K562 (cell line): ENCODE results near the gene ACOT7. TPM values are rescaled to one million over a fixed set of nuclear protein-coding genes. Genes with fewer than 3 reads are reported as not detected.

ENCODE experiments used
- HDAC2 ChIP-seq: fragments of 450-650 bp; IDR thresholded peaks from 2 replicates; pipeline ENCODE4 v1.6.1; 2016; ENCODE audit warnings: mild to moderate bottlenecking
- polyA plus RNA-seq, 8 experiments: library from polyadenylated mRNA; depleted of rRNA in 4 of 8; stranded (reverse) in 5 of 8; unstranded in 3 of 8; fragments of >200 nt; fragmentation: Nextera tagmentation in 2 of 8; fragmentation: Illumina TruSeq in 1 of 8; extraction: Ambion mirVana in 2 of 8; extraction: Trizol in 1 of 8; gene quantifications; 2 replicates each; pipeline versions ENCODE4 v1.2.1 to v1.2.3, GENCODE V29; 2011 to 2014; ENCODE audit warnings: inconsistent platforms in 1 of 8, missing spikeins in 1 of 8
- total RNA-seq, 7 experiments: library from RNA; depleted of rRNA in 6 of 7; stranded (reverse); fragments of >200 nt in 6 of 7; fragmentation: Illumina TruSeq in 2 of 7; extraction: Trizol in 2 of 7; gene quantifications; 2 replicates each; pipeline versions ENCODE4 v1.2.1 to v1.2.3, GENCODE V29; 2011 to 2021; ENCODE audit warnings: low replicate concordance in 1 of 7
- TF ChIP-seq, protein P1 (sequence below), 2 experiments: fragments of 200-800 bp in 1 of 2; sonication (Bioruptor generic) in 1 of 2; sonication (generic) in 1 of 2; formaldehyde crosslinking in 1 of 2; IDR thresholded peaks in 1 of 2; conservative IDR thresholded peaks in 1 of 2; 2 replicates each; pipeline versions ENCODE4 v1.5.0 to v1.6.1; 2016 to 2020; ENCODE audit warnings: missing compliant biosample characterization in 1 of 2, missing genetic modification characterization in 1 of 2, missing genetic modification reagents in 1 of 2
- TF ChIP-seq, protein P2 (sequence below): fragments of 250-450 bp; sonication (Bioruptor Pico); IDR thresholded peaks from 2 replicates; pipeline ENCODE4 v1.8.0; 2022; ENCODE audit warnings: moderate library complexity, mild to moderate bottlenecking, inconsistent platforms
- TF ChIP-seq, protein P3 (sequence below): fragments of 450-650 bp; conservative IDR thresholded peaks from 2 replicates; pipeline ENCODE4 v1.6.1; 2016; ENCODE audit warnings: missing genetic modification characterization, low read depth, mild to moderate bottlenecking, control low read depth, missing compliant biosample characterization

ACOT7 gene
- total and polyA plus RNA-seq, 9 of the 15 experiments (the other 6 are each of a cell fraction or from before 2014, with no cell fraction given): 7.0 to 92.6 (median 37.2) TPM

DNA sequence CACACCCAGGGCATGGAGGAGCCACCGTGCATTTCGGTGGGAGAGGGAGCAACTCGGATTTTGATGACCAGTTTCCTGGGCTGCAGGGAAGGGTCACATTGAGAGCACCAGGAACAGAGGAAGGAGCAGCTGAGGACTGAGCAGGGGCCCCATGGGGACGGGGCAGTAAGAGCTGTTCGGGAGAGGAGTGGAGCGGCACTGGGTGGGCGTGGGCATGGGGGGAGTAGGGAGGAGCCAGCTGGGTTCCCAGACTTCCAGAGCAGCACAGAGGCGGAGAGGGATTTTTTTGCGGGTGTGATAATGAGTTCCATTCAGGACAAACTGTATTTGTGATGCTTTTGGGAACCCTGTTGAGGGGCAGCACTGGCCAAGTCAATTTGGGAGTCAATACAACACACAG is 115.3 kb downstream of the ACOT7 start (continued):
- TF ChIP-seq, protein P1, sequence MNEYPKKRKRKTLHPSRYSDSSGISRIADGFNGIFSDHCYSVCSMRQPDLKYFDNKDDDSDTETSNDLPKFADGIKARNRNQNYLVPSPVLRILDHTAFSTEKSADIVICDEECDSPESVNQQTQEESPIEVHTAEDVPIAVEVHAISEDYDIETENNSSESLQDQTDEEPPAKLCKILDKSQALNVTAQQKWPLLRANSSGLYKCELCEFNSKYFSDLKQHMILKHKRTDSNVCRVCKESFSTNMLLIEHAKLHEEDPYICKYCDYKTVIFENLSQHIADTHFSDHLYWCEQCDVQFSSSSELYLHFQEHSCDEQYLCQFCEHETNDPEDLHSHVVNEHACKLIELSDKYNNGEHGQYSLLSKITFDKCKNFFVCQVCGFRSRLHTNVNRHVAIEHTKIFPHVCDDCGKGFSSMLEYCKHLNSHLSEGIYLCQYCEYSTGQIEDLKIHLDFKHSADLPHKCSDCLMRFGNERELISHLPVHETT (CRISPR knock-in tag; conservative IDR thresholded peaks at IDR 0.05 in 1 of 2, IDR thresholded peaks at IDR 0.05 in 1 of 2): no peak
- TF ChIP-seq HDAC2: no peak
- TF ChIP-seq, protein P2, sequence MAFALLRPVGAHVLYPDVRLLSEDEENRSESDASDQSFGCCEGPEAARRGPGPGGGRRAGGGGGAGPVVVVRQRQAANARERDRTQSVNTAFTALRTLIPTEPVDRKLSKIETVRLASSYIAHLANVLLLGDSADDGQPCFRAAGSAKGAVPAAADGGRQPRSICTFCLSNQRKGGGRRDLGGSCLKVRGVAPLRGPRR (CRISPR knock-in tag): no peak
- TF ChIP-seq, protein P3, sequence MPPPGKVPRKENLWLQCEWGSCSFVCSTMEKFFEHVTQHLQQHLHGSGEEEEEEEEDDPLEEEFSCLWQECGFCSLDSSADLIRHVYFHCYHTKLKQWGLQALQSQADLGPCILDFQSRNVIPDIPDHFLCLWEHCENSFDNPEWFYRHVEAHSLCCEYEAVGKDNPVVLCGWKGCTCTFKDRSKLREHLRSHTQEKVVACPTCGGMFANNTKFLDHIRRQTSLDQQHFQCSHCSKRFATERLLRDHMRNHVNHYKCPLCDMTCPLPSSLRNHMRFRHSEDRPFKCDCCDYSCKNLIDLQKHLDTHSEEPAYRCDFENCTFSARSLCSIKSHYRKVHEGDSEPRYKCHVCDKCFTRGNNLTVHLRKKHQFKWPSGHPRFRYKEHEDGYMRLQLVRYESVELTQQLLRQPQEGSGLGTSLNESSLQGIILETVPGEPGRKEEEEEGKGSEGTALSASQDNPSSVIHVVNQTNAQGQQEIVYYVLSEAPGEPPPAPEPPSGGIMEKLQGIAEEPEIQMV (tag): no peak
- TF ChIP-seq, all 486 proteins: peak for 0
